A549 (cell line): ENCODE measurements around the gene RPL19.

Experiments
- ATOH8 ChIP-seq: fragments of 250-450 bp; sonication (Bioruptor Pico); IDR thresholded peaks from 2 replicates; pipeline ENCODE4 v1.5.0; 2020; ENCODE audit warnings: low read depth, mild to moderate bottlenecking, moderate library complexity
- BHLHE40 ChIP-seq: IDR thresholded peaks from 2 replicates; pipeline ENCODE4 v1.6.1; 2012; ENCODE audit warnings: low read depth, low read length, inconsistent platforms
- CEBPB ChIP-seq, 2 experiments: fragments of >200 bp in 1 of 2; sonication (Bioruptor Twin) in 1 of 2; formaldehyde crosslinking in 1 of 2; IDR thresholded peaks; 2 replicates each; pipeline ENCODE4 v1.6.1; 2012 to 2016
- CHD2 ChIP-seq: fragments of 150-350 bp; IDR thresholded peaks from 2 replicates; pipeline ENCODE4 v1.6.1; 2014; ENCODE audit warnings: low read length; ENCODE audit not compliant: partially characterized antibody
- CTCF ChIP-seq: fragments of >200 bp; sonication (Bioruptor Twin); formaldehyde crosslinking; IDR thresholded peaks from 3 replicates; pipeline ENCODE4 v1.5.1; 2016
- EP300 ChIP-seq, 2 experiments: fragments of >200 bp; sonication (Bioruptor Twin); formaldehyde crosslinking; IDR thresholded peaks; 2 replicates in 1 of 2; 3 replicates in 1 of 2; pipeline ENCODE4 v1.6.1; 2016 to 2017
- FOSL2 ChIP-seq, 2 experiments: fragments of 450-650 bp in 1 of 2; fragments of >200 bp in 1 of 2; sonication (Bioruptor Twin) in 1 of 2; formaldehyde crosslinking; IDR thresholded peaks; 2 replicates each; pipeline versions ENCODE4 v1.5.0 to v1.6.1; 2016 to 2020; ENCODE audit warnings: mild to moderate bottlenecking in 1 of 2, moderate library complexity in 1 of 2
- HMGXB4 ChIP-seq: fragments of 250-450 bp; sonication (Bioruptor Pico); IDR thresholded peaks from 2 replicates; pipeline ENCODE4 v1.5.0; 2021; ENCODE audit warnings: mild to moderate bottlenecking, moderate library complexity, borderline replicate concordance
- JUN ChIP-seq, 2 experiments: fragments of >200 bp; sonication (Bioruptor Twin); formaldehyde crosslinking; IDR thresholded peaks; 2 replicates in 1 of 2; 3 replicates in 1 of 2; pipeline ENCODE4 v1.6.1; 2016 to 2017
- POLR2A ChIP-seq: IDR thresholded peaks from 2 replicates; pipeline ENCODE4 v1.6.1; 2012; ENCODE audit warnings: mild to moderate bottlenecking, low read length
- RAD21 ChIP-seq, 2 experiments: fragments of >200 bp in 1 of 2; sonication (Bioruptor Twin) in 1 of 2; formaldehyde crosslinking in 1 of 2; IDR thresholded peaks in 1 of 2; conservative IDR thresholded peaks in 1 of 2; 2 replicates in 1 of 2; 3 replicates in 1 of 2; pipeline ENCODE4 v1.6.1; 2012 to 2018; ENCODE audit warnings: inconsistent platforms in 1 of 2
- RCOR1 ChIP-seq: fragments of 150-350 bp; IDR thresholded peaks from 2 replicates; pipeline ENCODE4 v1.6.1; 2014; ENCODE audit warnings: antibody characterized with exemption, low read length, low read depth
- USF2 ChIP-seq: fragments of 450-650 bp; IDR thresholded peaks from 2 replicates; pipeline ENCODE4 v1.6.1; 2014; ENCODE audit warnings: antibody characterized with exemption

GRCh38 chr17:39156491-39156890 is 43.6 kb upstream of the RPL19 start:
- TF ChIP-seq CTCF (no peak), CEBPB (IDR thresholded peaks at IDR 0.05) (no peak), EP300 (IDR thresholded peaks at IDR 0.05) (no peak), USF2 (no peak), RAD21 (conservative IDR thresholded peaks at IDR 0.05 in 1 of 2, IDR thresholded peaks at IDR 0.05 in 1 of 2) (no peak), JUN (IDR thresholded peaks at IDR 0.05) (no peak), BHLHE40 (no peak), ATOH8 (CRISPR knock-in tag) (no peak), FOSL2 (IDR thresholded peaks at IDR 0.05) (no peak), FOSL2 (CRISPR knock-in tag; IDR thresholded peaks at IDR 0.05) (no peak), RCOR1 (no peak), CHD2 (no peak), HMGXB4 (CRISPR knock-in tag) (no peak), POLR2A (no peak)
